HCT116 (cell line): ENCODE results near the gene CELF2. TPM values are rescaled to one million over a fixed set of nuclear protein-coding genes. Genes with fewer than 3 reads are reported as not detected.

Experiments used
- ATAC-seq: fragments of 200-7000 bp; cut with Tn5 transposase; 2 replicates; pipeline ENCODE4 v1.9.1; 2020; ENCODE audit warnings: mild to moderate bottlenecking, moderate library complexity
- BruUV-seq: library from RNA; stranded (reverse); fragments of 400-500 nt; replicated peaks from 2 replicates; lab custom pipeline; 2021; lab: Mats Ljungman, UMichigan
- CTCF ChIA-PET: fragments of 300-600 bp; sonication (Branson Sonifier 250); formaldehyde crosslinking; loops from one replicate; lab custom pipeline; 2021; ENCODE audit warnings: antibody characterized with exemption; lab: Charles Lee
- POLR2A ChIA-PET: fragments of 300-600, 350-600 bp; sonication (Branson Sonifier 250); formaldehyde crosslinking; loops from one replicate; lab custom pipeline; 2021; ENCODE audit warnings: antibody characterized with exemption; lab: Charles Lee
- RAD21 ChIA-PET, 2 experiments: fragments of 300-600 bp; sonication (Branson Sonifier 250); formaldehyde crosslinking; loops; one replicate each; lab custom pipeline; 2023; ENCODE audit warnings: low total read pairs in 2 of 2; ENCODE audit not compliant: uncharacterized antibody in 2 of 2, unreplicated experiment in 2 of 2, low non-redundant PET in 1 of 2; lab: Charles Lee
- DNase-seq: peaks from one replicate; pipeline ENCODE4 v3.0.0-alpha.2; 2010; ENCODE audit warnings: low read depth, low spot score
- H2AFZ ChIP-seq: fragments of 200-600 bp; shearing (Covaris generic), sonication (generic); 2 replicates; pipeline ENCODE4 v1.6.1; 2017; ENCODE audit warnings: low read depth, mixed run types, mixed read lengths, antibody characterized with exemption, low read length; ENCODE audit not compliant: poor library complexity, severe bottlenecking
- H3K27ac ChIP-seq: 2 replicates; pipeline ENCODE4 v1.5.1; 2012; ENCODE audit warnings: low read depth, low read length
- H3K27me3 ChIP-seq: fragments of 200-600 bp; sonication (generic); 2 replicates; pipeline ENCODE4 v1.6.1; 2016; ENCODE audit warnings: mixed run types, low read length, mixed read lengths; ENCODE audit not compliant: insufficient read depth
- H3K36me3 ChIP-seq, 2 experiments: fragments of 200-500 bp in 1 of 2; fragments of 200-600 bp in 1 of 2; sonication (Bioruptor generic) in 1 of 2; sonication (generic) in 1 of 2; 2 replicates each; pipeline versions ENCODE4 v1.5.1 to v1.6.1; 2014 to 2016; ENCODE audit warnings: low read length in 2 of 2, inconsistent platforms in 1 of 2, mixed read lengths in 1 of 2, mixed run types in 1 of 2; ENCODE audit not compliant: insufficient read depth in 2 of 2, control insufficient read depth in 1 of 2
- H3K4me1 ChIP-seq, 2 experiments: fragments of 200-600 bp in 1 of 2; sonication (generic) in 1 of 2; 2 replicates each; pipeline versions ENCODE4 v1.5.1 to v1.6.1; 2012 to 2017; ENCODE audit warnings: low read length in 2 of 2, inconsistent platforms in 1 of 2, mild to moderate bottlenecking in 1 of 2, mixed read lengths in 1 of 2, mixed run types in 1 of 2, moderate library complexity in 1 of 2; ENCODE audit not compliant: insufficient read depth in 2 of 2, control insufficient read depth in 1 of 2
- H3K4me2 ChIP-seq: fragments of 200-600 bp; sonication (generic); 2 replicates; pipeline ENCODE4 v1.6.1; 2017; ENCODE audit warnings: mixed run types, low read length, mixed read lengths
- H3K4me3 ChIP-seq, 2 experiments: fragments of 200-600 bp in 1 of 2; sonication (generic) in 1 of 2; replicated peaks in 1 of 2; 2 replicates each; pipeline ENCODE4 v1.5.1; 2011 to 2016; ENCODE audit warnings: low read length in 2 of 2, control low read depth in 1 of 2, low read depth in 1 of 2, mild to moderate bottlenecking in 1 of 2, mixed read lengths in 1 of 2, mixed run types in 1 of 2
- H3K79me2 ChIP-seq: fragments of 200-600 bp; sonication (generic); 2 replicates; pipeline ENCODE4 v1.6.1; 2017; ENCODE audit warnings: mild to moderate bottlenecking, mixed run types, low read length, moderate library complexity, mixed read lengths; ENCODE audit not compliant: insufficient read depth
- H3K9ac ChIP-seq: fragments of 200-600 bp; sonication (generic); 2 replicates; pipeline ENCODE4 v1.6.1; 2016; ENCODE audit warnings: low read length, mixed read lengths
- H3K9me2 ChIP-seq: fragments of 200-600 bp; sonication (generic), shearing (Covaris generic); 2 replicates; pipeline ENCODE4 v1.6.1; 2017; ENCODE audit warnings: mixed run types, mild to moderate bottlenecking, moderate library complexity; ENCODE audit not compliant: insufficient read depth
- H3K9me3 ChIP-seq, 2 experiments: fragments of 200-500 bp in 1 of 2; fragments of 200-600 bp in 1 of 2; sonication (Bioruptor generic) in 1 of 2; sonication (generic) in 1 of 2; 2 replicates each; pipeline ENCODE4 v1.6.1; 2014 to 2017; ENCODE audit warnings: low read length in 2 of 2, mixed read lengths in 2 of 2, inconsistent platforms in 1 of 2, low read depth in 1 of 2, mild to moderate bottlenecking in 1 of 2, mixed run types in 1 of 2, moderate library complexity in 1 of 2; ENCODE audit not compliant: control insufficient read depth in 1 of 2, insufficient read depth in 1 of 2
- H4K20me1 ChIP-seq: fragments of 200-600 bp; sonication (generic), shearing (Covaris generic); 2 replicates; pipeline ENCODE4 v1.6.1; 2017; ENCODE audit warnings: mixed run types, mild to moderate bottlenecking, moderate library complexity; ENCODE audit not compliant: insufficient read depth
- CTCF ChIP-seq, 3 experiments: fragments of 200-600 bp in 1 of 3; sonication (generic) in 1 of 3; IDR thresholded peaks in 2 of 3; conservative IDR thresholded peaks in 1 of 3; 2 replicates each; pipeline ENCODE4 v1.5.1; 2012 to 2017; ENCODE audit warnings: low read depth in 2 of 3, low read length in 2 of 3, antibody characterized with exemption in 1 of 3, borderline replicate concordance in 1 of 3, control low read depth in 1 of 3, mild to moderate bottlenecking in 1 of 3, mixed read lengths in 1 of 3, mixed run types in 1 of 3, moderate library complexity in 1 of 3; ENCODE audit not compliant: insufficient read depth in 1 of 3
- ELF1 ChIP-seq: IDR thresholded peaks from 2 replicates; pipeline ENCODE4 v1.6.1; 2012; ENCODE audit warnings: low read depth, borderline replicate concordance
- POLR2A ChIP-seq: IDR thresholded peaks from 2 replicates; pipeline ENCODE4 v1.7.0; 2011; ENCODE audit warnings: borderline replicate concordance; ENCODE audit not compliant: insufficient read depth, insufficient read length; ENCODE audit errors: extremely low read depth
- POLR2AphosphoS5 ChIP-seq: IDR thresholded peaks from 2 replicates; pipeline ENCODE4 v1.6.1; 2011; ENCODE audit warnings: mild to moderate bottlenecking, low read depth, low read length, moderate library complexity
- SIN3A ChIP-seq: IDR thresholded peaks from 2 replicates; pipeline ENCODE4 v1.6.1; 2012; ENCODE audit warnings: low read depth
- YY1 ChIP-seq: IDR thresholded peaks from 2 replicates; pipeline ENCODE4 v1.6.1; 2011; ENCODE audit warnings: low read length, low read depth, moderate library complexity, mild to moderate bottlenecking; ENCODE audit not compliant: insufficient replicate concordance; ENCODE audit errors: extremely low read depth
- ZBTB33 ChIP-seq: IDR thresholded peaks from 2 replicates; pipeline ENCODE4 v1.6.1; 2011; ENCODE audit warnings: mild to moderate bottlenecking, low read length, moderate library complexity; ENCODE audit not compliant: insufficient replicate concordance; ENCODE audit errors: extremely low read depth
- ZNF274 ChIP-seq: fragments of 200-500 bp; sonication (Bioruptor generic); IDR thresholded peaks from 2 replicates; pipeline ENCODE4 v1.6.1; 2014; ENCODE audit warnings: mild to moderate bottlenecking, low read depth, low read length, inconsistent platforms
- intact Hi-C: fragments of 100-400 bp; cut with micrococcal nuclease; formaldehyde crosslinking; loops from 2 replicates; pipeline ENCODE4 v1.10.0; 2022
- total RNA-seq: library from RNA; stranded (reverse); gene quantifications from one replicate; pipeline ENCODE4 v1.2.1, GENCODE V29; 2021; ENCODE audit not compliant: unreplicated experiment

Gene CELF2
- total RNA-seq, 1 experiment from 2014 or later: 0.66 TPM

DNA sequence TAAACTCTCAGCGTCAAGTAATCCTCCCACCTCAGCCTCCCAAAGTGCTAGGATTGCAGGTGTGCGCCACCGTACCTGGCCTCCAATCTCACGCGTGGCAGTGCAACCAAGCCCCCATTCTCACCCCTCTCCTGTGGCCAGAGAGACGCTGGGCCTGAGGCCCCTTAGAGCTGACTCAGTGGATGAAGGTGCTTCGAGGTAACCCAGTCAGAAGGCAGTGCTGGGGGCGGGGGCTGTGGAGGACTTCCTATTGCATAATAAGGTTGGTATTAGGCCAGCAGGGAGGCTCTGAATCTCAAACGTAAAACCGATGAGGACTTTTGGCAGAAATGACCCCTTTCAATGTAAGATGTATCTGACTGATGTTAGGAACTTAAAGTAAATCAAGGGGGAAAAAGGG lies 364.5 kb downstream of the CELF2 start:
- Histone ChIP-seq H3K79me2 (no peaks in the 10 kb centered on the region), H2AFZ (no peak overlapping the region), H3K9me2 (no peaks in the 10 kb centered on the region), H4K20me1 (no peaks in the 10 kb centered on the region), H3K9ac (no peak overlapping the region), H3K27ac (no peak overlapping the region), H3K4me2 (no peak overlapping the region), H3K9me3 (no peaks in the 10 kb centered on the region), H3K27me3 (peaks cover 19% of the 10 kb centered on the region), H3K36me3 (no peaks in the 10 kb centered on the region), H3K4me3 (no peak overlapping the region), H3K4me1 (no peaks in the 10 kb centered on the region)
- no TSS peak for BruUV-seq
- ATAC-seq: no peak
- RAD21 ChIA-PET: no interaction called here
- intact Hi-C loops: no loop called here
- no peak for DNase-seq
- POLR2A ChIA-PET: no interaction called here
- CTCF ChIA-PET: no interaction called here
- no peak for TF ChIP-seq SIN3A
- no peak for TF ChIP-seq CTCF (IDR thresholded peaks at IDR 0.05 in 2 of 3, conservative IDR thresholded peaks at IDR 0.05 in 1 of 3; ENCODE audit: borderline replicate concordance in 1 of 3, insufficient read depth in 1 of 3, low read depth in 2 of 3, low read length in 2 of 3)
- TF ChIP-seq POLR2AphosphoS5: no peak
- TF ChIP-seq ZNF274: no peak
- TF ChIP-seq YY1: no peak
- TF ChIP-seq POLR2A: no peak
- TF ChIP-seq ELF1: no peak
- no peak for TF ChIP-seq ZBTB33
